Body of pancreas (tissue), 4 donors: ENCODE measurements around the gene KANK4.

ENCODE experiments used
- POLR2A ChIP-seq, 3 donors: fragments of 450-650 bp; IDR thresholded peaks; one replicate each; pipeline ENCODE4 v1.6.1; 2016; ENCODE audit warnings: antibody characterized with exemption in 3 of 3, mild to moderate bottlenecking in 2 of 3
- TF ChIP-seq, protein P1 (sequence below), 7 experiments: fragments of 450-650 bp in 4 of 7; fragments of 200-600 bp in 3 of 7; sonication (generic) in 3 of 7; IDR thresholded peaks; one replicate each; pipeline ENCODE4 v1.5.1; 2016 to 2019; ENCODE audit warnings: antibody characterized with exemption in 7 of 7

DNA sequence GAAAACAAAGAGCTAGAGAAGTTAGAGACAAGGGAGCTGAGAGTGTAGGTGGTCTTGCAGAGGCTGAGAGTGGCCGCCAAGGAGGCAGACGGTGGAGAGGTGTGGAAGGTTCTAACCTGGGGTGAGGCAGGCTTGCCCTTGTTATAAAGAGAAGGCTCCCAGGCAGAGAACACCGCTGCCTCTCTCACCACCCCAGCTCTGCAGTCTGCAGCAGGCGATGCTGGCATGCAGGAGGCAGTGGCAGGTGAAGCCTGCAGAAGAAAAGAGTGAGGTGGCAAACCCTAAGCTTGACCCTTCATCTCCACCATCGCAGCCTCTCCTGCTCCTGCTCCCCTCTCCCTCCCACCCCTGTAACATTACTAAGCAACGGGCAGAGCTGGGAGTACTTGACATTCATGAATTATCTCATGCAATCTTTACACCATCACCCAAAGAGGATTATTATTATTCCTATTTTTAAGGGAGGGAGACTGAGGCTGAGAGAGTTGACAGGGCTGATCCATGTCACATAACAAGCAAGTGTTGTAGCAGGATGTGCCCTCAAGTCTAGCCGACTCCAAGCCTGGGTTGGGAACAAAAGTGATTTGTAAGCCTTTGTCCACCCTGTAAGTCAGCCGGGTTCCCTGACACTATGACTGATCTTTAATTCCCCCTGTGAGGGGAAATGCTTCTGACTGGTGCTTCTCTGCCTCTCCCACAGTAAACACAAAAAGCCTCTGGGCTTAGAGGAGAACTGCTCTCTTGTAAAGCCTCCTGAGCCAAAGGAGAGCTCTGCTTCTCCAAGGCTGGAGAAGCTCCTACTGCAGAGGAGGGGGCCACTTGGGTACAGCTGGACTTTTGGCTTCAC is 36.1 kb downstream of the KANK4 start:
- TF ChIP-seq, protein P1, sequence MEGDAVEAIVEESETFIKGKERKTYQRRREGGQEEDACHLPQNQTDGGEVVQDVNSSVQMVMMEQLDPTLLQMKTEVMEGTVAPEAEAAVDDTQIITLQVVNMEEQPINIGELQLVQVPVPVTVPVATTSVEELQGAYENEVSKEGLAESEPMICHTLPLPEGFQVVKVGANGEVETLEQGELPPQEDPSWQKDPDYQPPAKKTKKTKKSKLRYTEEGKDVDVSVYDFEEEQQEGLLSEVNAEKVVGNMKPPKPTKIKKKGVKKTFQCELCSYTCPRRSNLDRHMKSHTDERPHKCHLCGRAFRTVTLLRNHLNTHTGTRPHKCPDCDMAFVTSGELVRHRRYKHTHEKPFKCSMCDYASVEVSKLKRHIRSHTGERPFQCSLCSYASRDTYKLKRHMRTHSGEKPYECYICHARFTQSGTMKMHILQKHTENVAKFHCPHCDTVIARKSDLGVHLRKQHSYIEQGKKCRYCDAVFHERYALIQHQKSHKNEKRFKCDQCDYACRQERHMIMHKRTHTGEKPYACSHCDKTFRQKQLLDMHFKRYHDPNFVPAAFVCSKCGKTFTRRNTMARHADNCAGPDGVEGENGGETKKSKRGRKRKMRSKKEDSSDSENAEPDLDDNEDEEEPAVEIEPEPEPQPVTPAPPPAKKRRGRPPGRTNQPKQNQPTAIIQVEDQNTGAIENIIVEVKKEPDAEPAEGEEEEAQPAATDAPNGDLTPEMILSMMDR (IDR thresholded peaks at IDR 0.05) = no peak
- no peak for TF ChIP-seq POLR2A (IDR thresholded peaks at IDR 0.05)
